Astrocyte (in vitro differentiated cells and primary cell): ENCODE data around the gene TRPC4. TPM values are rescaled to one million over a fixed set of nuclear protein-coding genes. Genes with fewer than 3 reads are reported as not detected.

Source experiments
- DNase-seq: peaks from one replicate; pipeline ENCODE4 v3.0.0-alpha.2; 2010; ENCODE audit warnings: low read depth
- FAIRE-seq: peaks from 2 replicates; lab custom pipeline; 2011; peaks lifted over from hg19 to GRCh38; lab: Jason Lieb, UNC
- H2AFZ ChIP-seq: 2 replicates; pipeline ENCODE4 v1.6.0; 2012; ENCODE audit warnings: low read depth, low read length, inconsistent platforms
- H3K27ac ChIP-seq: 2 replicates; pipeline ENCODE4 v1.5.1; 2011; ENCODE audit warnings: low read depth, low read length, inconsistent platforms
- H3K27me3 ChIP-seq: 2 replicates; pipeline ENCODE4 v1.6.0; 2011; ENCODE audit warnings: low read length, inconsistent platforms; ENCODE audit not compliant: insufficient read depth
- H3K36me3 ChIP-seq: 2 replicates; pipeline ENCODE4 v1.5.1; 2011; ENCODE audit warnings: low read length, inconsistent platforms; ENCODE audit not compliant: insufficient read depth
- H3K4me1 ChIP-seq: 2 replicates; pipeline ENCODE4 v1.5.1; 2011; ENCODE audit warnings: low read length, inconsistent platforms; ENCODE audit not compliant: insufficient read depth
- H3K4me2 ChIP-seq: 2 replicates; pipeline ENCODE4 v1.6.0; 2012; ENCODE audit warnings: low read length, inconsistent platforms
- H3K4me3 ChIP-seq: 2 replicates; pipeline ENCODE4 v1.5.1; 2011; ENCODE audit warnings: low read depth, mild to moderate bottlenecking, low read length, inconsistent platforms; ENCODE audit not compliant: insufficient read depth
- H3K79me2 ChIP-seq: 2 replicates; pipeline ENCODE4 v1.6.0; 2012; ENCODE audit warnings: mild to moderate bottlenecking, low read length, inconsistent platforms; ENCODE audit not compliant: insufficient read depth
- H3K9ac ChIP-seq: 2 replicates; pipeline ENCODE4 v1.6.0; 2012; ENCODE audit warnings: mild to moderate bottlenecking, low read length, inconsistent platforms
- H3K9me3 ChIP-seq: 2 replicates; pipeline ENCODE4 v1.5.1; 2012; ENCODE audit warnings: low read depth, mild to moderate bottlenecking, low read length, inconsistent platforms; ENCODE audit not compliant: insufficient read depth
- H4K20me1 ChIP-seq: 2 replicates; pipeline ENCODE4 v1.6.0; 2012; ENCODE audit warnings: low read length, inconsistent platforms; ENCODE audit not compliant: insufficient read depth
- H3K27ac Mint-ChIP-seq: one replicate; pipeline ENCODE4 v1.8.0; 2021; ENCODE audit warnings: mild to moderate bottlenecking, mixed read lengths; ENCODE audit not compliant: unreplicated experiment
- H3K27me3 Mint-ChIP-seq: one replicate; pipeline ENCODE4 v1.8.0; 2021; ENCODE audit warnings: low read depth, mixed read lengths; ENCODE audit not compliant: unreplicated experiment
- H3K36me3 Mint-ChIP-seq: one replicate; pipeline ENCODE4 v1.8.0; 2021; ENCODE audit warnings: low read depth, mixed read lengths; ENCODE audit not compliant: unreplicated experiment
- H3K4me1 Mint-ChIP-seq: one replicate; pipeline ENCODE4 v1.8.0; 2021; ENCODE audit warnings: low read depth, mixed read lengths; ENCODE audit not compliant: unreplicated experiment
- H3K4me3 Mint-ChIP-seq: one replicate; pipeline ENCODE4 v1.8.0; 2021; ENCODE audit warnings: mild to moderate bottlenecking, moderate library complexity, mixed read lengths; ENCODE audit not compliant: unreplicated experiment
- H3K9me3 Mint-ChIP-seq: one replicate; pipeline ENCODE4 v1.8.0; 2021; ENCODE audit warnings: mild to moderate bottlenecking, mixed read lengths; ENCODE audit not compliant: unreplicated experiment
- CTCF ChIP-seq: IDR thresholded peaks from 2 replicates; pipeline ENCODE4 v1.5.1; 2011; ENCODE audit warnings: low read depth, mild to moderate bottlenecking, inconsistent platforms, low read length, moderate library complexity; ENCODE audit not compliant: insufficient read depth
- EZH2 ChIP-seq: IDR thresholded peaks from 2 replicates; pipeline ENCODE4 v1.6.1; 2012; ENCODE audit warnings: mild to moderate bottlenecking, low read length, inconsistent platforms; ENCODE audit not compliant: insufficient read depth
- total RNA-seq: library from RNA; stranded (reverse); gene quantifications from 2 replicates; pipeline ENCODE4 v1.2.1, GENCODE V29; 2021

TRPC4 gene
- total RNA-seq, 1 donor from 2014 or later, result 14.4 TPM

GRCh38 chr13:37663724-37664123, 205.8 kb downstream of the TRPC4 start:
- no peaks in the 10 kb centered on the region for H3K9me3 ChIP-seq
- H3K79me2 ChIP-seq, result no peaks in the 10 kb centered on the region
- no peak overlapping the region for H3K4me3 ChIP-seq
- TF ChIP-seq EZH2, result no peak
- no peak for TF ChIP-seq CTCF
- H3K9ac ChIP-seq, result no peak overlapping the region
- H3K4me1 ChIP-seq, result peaks cover 7% of the 10 kb centered on the region
- H4K20me1 ChIP-seq, result no peaks in the 10 kb centered on the region
- H3K4me2 ChIP-seq, result no peak overlapping the region
- no peaks in the 10 kb centered on the region for H3K27me3 Mint-ChIP-seq
- DNase-seq, result no peak
- no peaks in the 10 kb centered on the region for H3K36me3 ChIP-seq
- H3K4me1 Mint-ChIP-seq, result peaks cover 6% of the 10 kb centered on the region
- H3K27me3 ChIP-seq, result no peaks in the 10 kb centered on the region
- H3K36me3 Mint-ChIP-seq, result peaks cover 2% of the 10 kb centered on the region
- no peak overlapping the region for H2AFZ ChIP-seq
- H3K9me3 Mint-ChIP-seq, result no peaks in the 10 kb centered on the region
- H3K27ac ChIP-seq, result no peak overlapping the region
- H3K27ac Mint-ChIP-seq, result no peak overlapping the region
- no peak overlapping the region for H3K4me3 Mint-ChIP-seq
- FAIRE-seq, result no peak

- Mint-ChIP-seq H3K36me3 (peaks cover 2% of the 10 kb centered on the region), H3K27me3 (no peaks in the 10 kb centered on the region), H3K9me3 (no peaks in the 10 kb centered on the region), H3K4me3 (no peak overlapping the region), H3K4me1 (peaks cover 13% of the 10 kb centered on the region), H3K27ac (no peak overlapping the region)
- no peaks in the 10 kb centered on the region for H3K9me3 ChIP-seq
- peaks cover 7% of the 10 kb centered on the region for H3K4me1 ChIP-seq
- TF ChIP-seq CTCF (no peak), EZH2 (no peak)
- H4K20me1 ChIP-seq, result no peaks in the 10 kb centered on the region
- H2AFZ ChIP-seq, result no peak overlapping the region
- FAIRE-seq (peak; percentile 5), DNase-seq (no peak)
- no peak overlapping the region for H3K4me2 ChIP-seq
- no peaks in the 10 kb centered on the region for H3K79me2 ChIP-seq
- H3K4me3 ChIP-seq, result no peak overlapping the region
- no peaks in the 10 kb centered on the region for H3K36me3 ChIP-seq
- H3K27me3 ChIP-seq, result no peaks in the 10 kb centered on the region
- H3K9ac ChIP-seq, result no peak overlapping the region
- no peak overlapping the region for H3K27ac ChIP-seq
These were observed 206.9 kb downstream of the TRPC4 start for GRCh38 chr13:37662624-37663023.

GRCh38 chr13:37657956-37658355, 211.6 kb downstream of the TRPC4 start:
- H3K4me3 Mint-ChIP-seq, result no peak overlapping the region
- no peak overlapping the region for H3K9ac ChIP-seq

More at GRCh38 chr13:37657956-37658355, 211.6 kb downstream of the TRPC4 start:
- H3K36me3 ChIP-seq, result no peaks in the 10 kb centered on the region
- peak overlapping the region; percentile 97 for H3K27ac ChIP-seq
- DNase-seq (peak; percentile 51), FAIRE-seq (no peak)
- H3K4me3 ChIP-seq, result no peak overlapping the region
- no peaks in the 10 kb centered on the region for H3K9me3 ChIP-seq
- peaks cover 2% of the 10 kb centered on the region for H3K36me3 Mint-ChIP-seq
- peak overlapping the region; percentile 27 for H3K4me2 ChIP-seq
- no peaks in the 10 kb centered on the region for H3K9me3 Mint-ChIP-seq
- H3K4me1 ChIP-seq, result peaks cover 17% of the 10 kb centered on the region
- H3K27me3 Mint-ChIP-seq, result no peaks in the 10 kb centered on the region
- no peaks in the 10 kb centered on the region for H3K79me2 ChIP-seq
- H3K27ac Mint-ChIP-seq, result peak overlapping the region; percentile 58
- no peak for TF ChIP-seq CTCF
- no peak for TF ChIP-seq EZH2
- no peaks in the 10 kb centered on the region for H4K20me1 ChIP-seq
- peaks cover 10% of the 10 kb centered on the region for H3K4me1 Mint-ChIP-seq
- H3K27me3 ChIP-seq, result no peaks in the 10 kb centered on the region
- no peak overlapping the region for H2AFZ ChIP-seq
